ENCODE results near the gene HAUS2.

Gene HAUS2

GRCh38 chr15:42611532-42611931, 62.9 kb downstream of the HAUS2 start:
- DNase-seq, result no peak

- no peak for DNase-seq
Measured at GRCh38 chr15:42612367-42612912, 63.8 kb downstream of the HAUS2 start.

- DNase-seq, result no peak
Measured at GRCh38 chr15:42616107-42616506, 67.5 kb downstream of the HAUS2 start.
